Activated CD4-positive, alpha-beta T cell treated with anti-CD3 and anti-CD28 coated beads, Interleukin-2, Interleukin-6, amounts not matched to agents 100 ng/mL and 50 ng/mL, durations not matched to agents 16 hours and 8 hours (primary cell): ENCODE measurements around the gene ASCL2.

Experiments
- DNase-seq: peaks from one replicate; pipeline ENCODE4 v3.0.0-alpha.2; 2020

ASCL2 gene, protein sequence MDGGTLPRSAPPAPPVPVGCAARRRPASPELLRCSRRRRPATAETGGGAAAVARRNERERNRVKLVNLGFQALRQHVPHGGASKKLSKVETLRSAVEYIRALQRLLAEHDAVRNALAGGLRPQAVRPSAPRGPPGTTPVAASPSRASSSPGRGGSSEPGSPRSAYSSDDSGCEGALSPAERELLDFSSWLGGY

DNA sequence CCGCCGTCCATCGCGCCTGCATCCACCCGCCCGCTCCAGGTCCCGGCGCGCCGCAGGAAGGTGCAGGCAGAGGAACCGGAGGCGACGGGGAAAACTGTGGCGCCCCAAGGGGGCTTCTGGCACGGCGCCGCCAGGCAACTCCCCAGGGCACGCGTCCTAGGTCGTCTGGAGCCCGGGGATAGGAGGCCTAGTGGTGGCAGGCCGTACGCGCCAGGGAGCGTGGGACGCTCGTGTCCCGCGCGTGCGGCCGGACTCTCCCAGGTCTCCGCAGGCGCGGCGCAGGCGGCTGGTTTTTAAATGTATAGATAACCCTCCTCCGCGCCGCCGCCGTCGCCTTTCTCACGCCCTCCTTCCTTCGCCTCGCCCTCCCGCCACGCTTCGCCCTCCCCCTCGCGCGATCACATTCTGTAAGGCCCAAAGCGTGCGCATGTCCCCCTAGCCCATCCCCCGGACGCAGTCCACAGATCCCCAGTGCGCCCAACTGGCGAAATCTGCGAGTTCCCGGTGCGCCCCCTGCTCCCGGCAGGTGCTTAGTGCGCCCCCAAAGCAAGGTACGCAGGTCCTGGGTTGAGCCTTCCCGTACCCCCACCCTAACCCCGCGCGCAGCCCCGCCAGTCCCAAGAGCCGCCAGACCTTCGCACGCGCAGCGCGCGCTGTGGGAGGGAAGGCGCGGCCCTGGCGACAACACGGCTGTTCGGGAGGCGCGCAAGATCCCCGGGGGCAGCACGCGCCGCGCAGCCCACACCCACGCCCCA, at the start of gene ASCL2:
Gene ASCL2 (minus strand): TSS at position 267 of the 755 bp plus-strand sequence. CDS start 256 bp downstream, at position 11.
- DNase-seq: no peak

DNA sequence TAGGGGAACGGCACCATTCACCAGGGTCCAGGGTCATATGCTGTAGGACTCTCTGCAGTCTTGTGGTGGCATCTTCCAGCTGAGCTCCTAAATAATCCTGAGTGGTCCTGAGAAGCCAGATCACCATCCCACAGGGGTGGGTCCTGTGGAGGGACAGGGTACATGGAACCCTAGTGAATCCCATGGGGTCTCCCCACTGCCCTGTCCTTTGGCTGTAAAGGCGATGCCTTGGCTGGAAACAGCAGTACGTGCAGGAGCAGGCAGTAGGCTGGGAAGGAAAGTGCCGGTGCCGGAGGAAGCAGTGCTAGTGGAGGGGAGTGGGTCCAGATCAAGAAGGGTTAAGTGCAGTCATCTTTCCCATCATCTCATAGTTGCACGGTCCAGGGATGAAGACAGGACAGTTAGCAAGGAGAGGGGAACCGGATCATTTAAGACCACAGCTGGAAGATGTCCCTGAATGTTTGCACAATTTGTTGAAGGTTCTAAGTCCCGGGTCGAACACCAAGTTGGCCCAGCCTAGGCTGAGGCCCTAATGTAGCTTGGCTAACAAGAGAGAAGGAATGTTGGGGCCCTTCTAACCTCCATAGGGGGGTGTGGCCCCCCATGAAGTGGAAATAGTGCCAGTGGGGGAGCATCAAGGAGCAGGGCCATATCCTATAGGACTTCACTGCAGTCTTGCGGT, 49.5 kb upstream of the ASCL2 start:
- no peak for DNase-seq

DNA sequence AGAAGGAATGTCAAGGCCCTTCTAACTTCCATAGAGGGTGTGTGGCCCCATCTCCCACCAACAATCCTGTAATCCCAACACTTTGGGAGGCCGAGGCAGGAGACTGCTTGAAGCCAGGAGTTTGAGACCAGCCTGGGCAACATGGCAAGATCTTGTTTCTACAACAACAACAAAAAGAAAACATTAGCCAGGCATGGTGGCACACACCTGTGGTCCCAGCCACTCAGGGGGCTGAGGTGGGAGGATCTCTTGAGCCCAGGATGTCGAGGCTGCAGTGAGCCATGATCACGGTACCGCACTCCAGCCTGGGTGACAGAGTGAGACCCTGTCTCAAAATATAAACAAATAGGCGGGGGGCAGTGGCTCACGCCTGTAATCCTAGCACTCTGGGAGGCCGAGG, 48.3 kb upstream of the ASCL2 start:
- DNase-seq: no peak

DNA sequence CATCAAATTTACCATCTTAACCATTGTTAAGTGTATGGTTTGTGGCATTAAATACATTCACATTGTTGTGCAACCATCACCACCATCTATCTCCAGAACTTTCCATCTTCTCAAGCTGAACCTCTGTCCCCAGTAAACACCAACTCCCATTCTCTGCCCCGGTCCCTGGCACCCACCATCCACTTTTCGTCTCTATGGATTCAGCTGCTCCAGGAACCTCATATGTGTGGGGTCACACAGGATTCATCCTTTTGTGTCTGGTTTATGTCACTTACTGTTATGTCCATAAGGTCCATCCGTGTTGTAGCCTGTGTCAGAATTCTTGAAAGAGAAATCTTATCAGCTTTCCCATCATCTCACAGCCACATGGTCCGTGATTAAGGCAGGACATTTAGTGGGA, 47.7 kb upstream of the ASCL2 start:
- no peak for DNase-seq

DNA sequence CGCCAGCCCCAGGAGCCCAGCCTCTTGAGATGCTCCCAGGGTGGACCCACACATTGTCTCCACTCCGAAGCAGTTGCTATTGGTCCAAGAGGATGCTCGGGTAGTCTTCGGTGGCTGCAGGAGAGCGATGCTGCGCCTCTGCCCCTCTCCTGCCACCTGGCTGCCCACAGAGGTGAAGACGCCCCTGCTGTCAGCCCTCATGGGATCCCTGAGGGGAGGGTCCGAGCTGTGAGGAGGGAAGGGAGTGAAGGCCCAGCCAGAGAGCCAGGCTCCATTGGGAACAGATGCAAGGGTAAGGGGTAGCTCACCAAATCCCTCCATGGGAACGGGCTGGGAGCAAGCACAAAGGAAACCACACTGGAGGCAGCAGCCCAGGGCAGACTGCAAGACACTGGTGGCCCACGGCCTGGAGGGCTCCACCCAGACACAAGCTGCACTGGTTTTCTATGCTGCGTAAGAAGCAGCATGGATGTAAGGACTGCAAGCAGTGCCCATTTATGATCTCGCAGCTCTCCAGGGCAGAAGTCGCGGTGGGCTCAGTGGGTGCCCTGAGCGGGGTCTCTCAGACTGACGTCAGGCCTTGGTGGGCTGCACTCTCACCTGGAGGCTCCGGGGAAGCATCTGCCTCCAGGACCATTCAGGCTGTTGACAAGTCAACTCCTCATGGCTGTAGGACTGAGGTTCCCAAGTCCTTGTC, 47.1 kb upstream of the ASCL2 start:
- DNase-seq: no peak

DNA sequence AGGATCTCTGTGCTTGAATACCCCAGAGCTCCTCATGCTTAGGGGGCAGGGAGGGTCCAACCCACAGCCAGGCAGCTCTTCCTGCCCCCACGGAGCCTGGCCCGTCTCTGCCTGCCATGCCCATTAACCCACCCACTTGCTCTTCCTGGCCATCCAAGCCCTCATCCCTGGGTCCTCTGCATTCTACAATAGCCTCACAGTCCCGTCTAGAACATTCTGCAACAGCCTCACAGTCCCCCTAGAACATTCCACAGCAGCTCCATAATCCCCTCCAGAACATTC, 46.5 kb upstream of the ASCL2 start:
- no peak for DNase-seq

DNA sequence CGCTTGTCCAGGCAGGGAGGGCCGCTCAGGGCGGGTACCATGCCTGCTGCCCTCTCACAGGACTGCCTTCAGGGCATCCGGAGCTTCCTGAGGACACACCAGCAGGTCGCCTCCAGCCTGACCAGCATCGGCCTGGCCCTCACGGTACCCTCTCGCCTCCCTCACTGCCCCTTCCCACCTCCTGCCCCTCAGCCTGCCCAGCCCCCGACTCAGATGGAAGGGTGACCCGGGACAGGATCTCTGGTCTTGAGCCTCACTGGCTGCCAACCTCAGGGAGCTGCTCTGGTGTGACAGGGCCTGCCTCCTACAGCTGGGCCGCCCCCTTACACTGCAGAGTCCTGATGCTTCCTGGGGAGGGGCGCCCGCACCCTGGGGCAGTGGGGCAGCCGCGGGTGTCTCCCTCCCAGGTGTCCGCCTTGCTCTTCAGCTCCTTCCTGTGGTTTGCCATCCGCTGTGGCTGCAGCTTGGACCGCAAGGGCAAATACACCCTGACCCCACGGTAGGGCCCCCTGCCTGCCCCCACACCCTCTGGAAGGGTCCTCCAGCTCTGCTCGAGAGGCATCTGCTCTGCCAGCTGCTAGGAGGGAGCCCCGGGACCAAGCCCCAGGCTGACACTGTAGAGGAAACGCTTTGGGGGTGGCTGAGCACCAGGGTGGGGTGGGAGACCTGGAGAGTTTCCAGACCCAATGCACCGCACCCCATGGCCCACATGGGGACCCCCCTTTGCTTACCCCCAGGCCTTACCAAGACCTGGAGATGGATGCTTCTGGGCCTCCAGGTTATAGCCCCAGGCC, 46.0 kb upstream of the ASCL2 start:
- no peak for DNase-seq

DNA sequence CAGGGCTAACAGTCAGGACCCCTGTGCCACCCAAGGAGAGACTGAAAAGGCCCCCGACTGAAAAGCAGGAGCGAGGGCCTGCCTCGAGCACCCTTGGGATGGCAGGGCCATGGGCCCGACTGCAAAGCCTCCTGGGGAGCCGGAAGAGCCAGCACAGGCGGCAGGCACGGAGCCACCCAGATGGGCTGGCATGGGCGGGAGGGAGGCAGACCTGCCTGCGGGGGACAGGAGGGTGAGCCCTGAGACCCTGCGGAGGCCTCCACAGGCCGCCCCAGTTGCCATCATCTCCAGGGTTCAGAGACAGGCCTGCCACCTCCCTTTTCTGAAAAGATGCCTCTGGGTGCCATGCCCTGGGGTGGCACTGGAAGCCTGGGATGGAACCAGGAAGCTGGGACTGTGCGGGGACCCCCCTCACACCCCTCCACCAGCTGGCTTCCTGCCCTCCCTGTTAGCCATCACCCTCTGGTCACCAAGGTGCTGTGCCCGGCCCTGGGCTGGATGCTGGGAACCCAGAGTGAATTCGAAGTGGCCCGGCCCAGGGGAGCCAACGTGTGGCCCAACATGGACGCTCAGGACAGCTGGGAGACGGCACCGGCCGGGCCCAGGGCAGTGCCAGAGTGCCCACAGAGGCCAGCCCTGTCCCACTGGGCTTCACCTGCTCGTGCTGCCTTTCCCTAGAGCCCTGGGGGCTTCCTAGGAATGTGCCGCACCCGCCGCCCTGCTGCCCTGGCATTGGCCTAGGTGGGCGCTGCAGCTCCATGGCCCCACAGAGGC, 45.2 kb upstream of the ASCL2 start:
- DNase-seq: no peak

DNA sequence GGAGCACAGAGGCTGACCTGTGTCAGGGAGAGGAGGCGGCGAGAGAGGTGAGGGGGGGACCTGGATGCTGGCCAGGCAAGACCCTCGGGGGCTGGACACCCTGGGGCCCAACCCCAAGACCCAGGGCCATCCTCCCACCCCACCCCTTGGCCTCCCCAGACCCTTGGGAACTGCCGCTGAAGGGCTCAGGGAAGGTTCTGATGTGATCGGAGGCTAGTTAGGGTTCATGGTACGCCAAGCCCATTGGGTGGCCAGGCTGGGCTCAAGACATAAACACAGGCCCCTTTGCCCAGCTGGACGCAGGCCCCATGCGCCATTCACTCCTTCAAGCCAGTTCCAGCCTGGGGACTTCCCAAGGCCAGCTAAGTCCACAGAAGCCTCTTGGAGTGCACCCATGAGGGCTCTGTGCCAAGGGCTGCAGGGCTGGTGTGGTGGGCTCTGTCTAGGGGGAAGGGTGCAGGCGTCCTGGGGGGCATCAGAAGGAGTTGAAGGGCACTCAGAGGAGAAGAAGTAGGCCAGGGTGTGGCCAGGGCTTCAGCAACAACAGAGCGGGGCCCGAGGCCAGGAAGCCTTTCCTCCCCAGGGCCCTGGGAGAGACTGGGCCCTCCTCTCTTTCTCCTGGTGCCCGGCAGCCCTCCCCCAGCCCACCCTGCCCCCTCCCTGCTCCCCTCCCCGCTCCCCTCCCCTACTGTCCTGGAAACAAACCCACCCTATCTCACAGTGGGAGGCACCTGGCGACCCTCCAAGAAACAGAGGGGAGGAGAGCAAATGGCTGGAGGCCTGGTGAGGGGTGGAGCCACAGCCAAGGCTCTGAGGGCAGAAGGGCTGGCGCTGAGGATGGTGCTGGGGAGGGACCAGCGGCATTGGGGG, 44.4 kb upstream of the ASCL2 start:
- DNase-seq: no peak

DNA sequence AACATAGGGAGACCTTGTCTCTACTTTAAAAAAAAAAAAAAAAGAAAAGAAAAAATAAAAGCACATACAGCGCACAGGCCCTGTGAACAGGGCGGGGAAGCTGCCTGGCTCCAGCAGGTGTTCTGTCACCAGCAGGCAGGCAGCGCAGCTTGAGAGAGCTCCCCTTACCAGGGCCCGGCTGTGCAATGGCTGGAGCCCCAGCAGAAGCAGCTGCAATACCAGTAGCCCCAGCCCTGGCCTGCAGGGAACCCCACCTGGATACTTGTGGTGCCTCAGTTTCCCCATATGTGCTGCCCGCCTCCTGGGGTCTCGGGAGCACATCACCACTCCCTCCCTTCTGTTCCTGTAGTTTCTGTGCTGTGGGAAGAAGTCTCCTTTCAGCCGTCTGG, 43.7 kb upstream of the ASCL2 start:
- no peak for DNase-seq

DNA sequence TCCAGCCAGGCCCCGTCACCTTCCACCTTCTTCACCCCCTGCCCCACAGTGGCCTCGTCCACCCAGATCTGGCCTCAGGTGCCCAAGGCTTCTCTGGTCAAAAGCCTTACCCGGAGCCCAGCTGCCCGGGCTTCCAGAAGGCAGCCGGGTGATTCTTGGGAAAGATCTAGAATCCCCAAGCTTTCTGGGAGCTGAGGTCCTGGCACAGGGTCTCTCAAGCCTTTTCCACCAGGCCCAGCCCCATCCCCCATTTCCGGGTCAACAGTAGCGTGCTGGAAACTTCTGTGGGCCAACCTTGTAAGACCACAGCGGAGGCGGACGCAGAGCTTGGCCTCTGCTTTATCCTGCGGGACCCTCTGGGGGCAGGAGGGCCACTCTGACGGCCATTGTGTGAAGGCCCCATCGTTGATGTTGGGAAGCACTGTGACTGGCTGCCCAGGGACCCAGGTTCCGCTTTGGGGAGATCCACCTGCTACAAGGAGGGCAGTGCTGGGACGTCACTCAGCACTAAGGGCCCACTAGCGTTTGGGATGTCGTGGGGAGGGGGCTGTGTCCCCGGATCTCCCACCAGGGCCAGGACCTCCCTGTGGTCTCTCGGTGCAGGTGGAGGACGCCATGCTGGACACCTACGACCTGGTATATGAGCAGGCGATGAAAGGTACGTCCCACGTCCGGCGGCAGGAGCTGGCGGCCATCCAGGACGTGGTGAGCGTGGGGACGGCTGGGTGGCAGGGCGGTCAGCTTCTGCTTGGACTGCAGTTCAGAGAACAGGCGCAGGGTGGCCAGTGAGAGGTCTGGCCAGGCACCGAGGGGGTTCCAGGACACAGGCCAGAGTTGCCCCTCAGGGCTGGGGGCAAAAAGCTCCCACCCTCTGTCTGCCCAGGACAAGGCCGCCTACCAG, 42.9 kb upstream of the ASCL2 start:
- DNase-seq: no peak

DNA sequence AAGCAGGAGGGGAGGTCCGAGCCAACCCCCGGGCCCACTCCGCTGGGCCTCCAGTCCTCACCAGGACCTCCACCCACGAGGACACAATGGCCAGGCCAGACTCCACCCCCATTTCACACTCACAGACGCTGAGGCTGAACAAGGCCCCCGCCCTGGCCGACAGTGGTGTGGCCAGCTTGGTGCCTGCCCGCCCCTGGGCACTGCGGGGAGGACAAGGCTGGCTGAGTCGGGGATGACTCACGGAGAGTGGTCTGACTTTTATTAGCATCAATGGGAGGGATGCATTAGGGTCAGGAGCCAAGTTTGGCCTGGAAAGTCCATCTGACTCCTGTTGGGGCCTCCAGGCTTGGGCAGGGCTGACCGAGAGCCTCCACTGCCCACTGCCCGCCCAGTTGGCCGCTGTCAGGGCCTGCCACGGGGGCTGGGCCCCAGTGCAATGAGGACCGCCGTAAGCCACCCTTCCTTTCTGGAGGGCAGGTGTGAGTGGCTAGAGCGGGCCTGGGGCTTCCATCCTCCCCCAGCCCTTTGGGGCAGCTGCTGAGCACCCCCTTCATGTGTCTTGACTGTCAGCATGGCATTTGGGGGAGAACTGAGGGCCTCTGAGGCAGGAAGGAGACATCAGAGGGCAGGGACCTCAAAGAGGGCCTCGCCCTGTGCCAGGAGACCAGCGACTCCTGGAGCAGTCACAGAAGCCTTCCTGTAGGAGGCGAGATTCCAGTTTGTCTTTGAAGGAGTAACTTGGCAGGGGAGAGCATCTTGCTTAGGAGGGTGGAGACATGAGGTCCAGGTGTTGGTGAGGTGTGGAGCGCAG, 42.0 kb upstream of the ASCL2 start:
- DNase-seq: no peak

DNA sequence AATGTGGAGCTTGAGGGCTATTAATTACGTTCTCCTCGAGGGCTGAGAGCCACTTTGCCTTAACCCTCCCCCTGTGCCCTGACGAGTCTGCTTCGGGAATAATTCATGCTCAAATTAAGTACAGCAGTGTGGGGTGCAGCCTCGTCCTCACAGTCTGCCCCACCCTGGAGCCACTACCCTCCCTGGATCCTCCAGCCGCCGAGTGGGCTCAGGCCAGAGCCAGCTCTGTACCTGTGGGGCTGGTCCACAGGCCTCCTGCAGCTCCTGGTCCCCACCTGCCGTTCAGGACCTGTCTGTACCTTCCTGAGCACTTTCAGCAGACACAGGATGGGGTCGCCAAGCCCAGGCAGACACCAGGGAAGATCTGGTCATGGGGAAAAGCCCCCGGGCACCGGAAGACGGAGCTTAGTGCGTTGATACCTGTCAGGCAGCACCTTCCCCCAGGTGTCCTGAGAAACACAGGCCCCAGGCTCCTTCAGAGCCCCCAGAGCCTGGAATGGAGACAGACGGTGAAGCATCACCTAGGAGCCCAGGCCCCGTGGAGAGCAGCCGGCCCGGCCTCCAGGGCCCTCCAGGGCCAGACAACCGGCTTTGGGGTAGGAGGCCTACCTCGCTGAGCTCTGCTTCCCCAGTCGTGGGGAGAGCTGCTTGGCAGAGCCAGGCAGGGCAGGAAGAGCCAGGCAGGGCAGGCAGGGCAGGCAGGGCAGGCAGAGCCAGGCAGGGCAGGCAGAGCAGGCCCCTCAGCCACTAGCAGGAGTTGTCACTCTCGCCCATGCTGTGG, 41.2 kb upstream of the ASCL2 start:
- DNase-seq: no peak

DNA sequence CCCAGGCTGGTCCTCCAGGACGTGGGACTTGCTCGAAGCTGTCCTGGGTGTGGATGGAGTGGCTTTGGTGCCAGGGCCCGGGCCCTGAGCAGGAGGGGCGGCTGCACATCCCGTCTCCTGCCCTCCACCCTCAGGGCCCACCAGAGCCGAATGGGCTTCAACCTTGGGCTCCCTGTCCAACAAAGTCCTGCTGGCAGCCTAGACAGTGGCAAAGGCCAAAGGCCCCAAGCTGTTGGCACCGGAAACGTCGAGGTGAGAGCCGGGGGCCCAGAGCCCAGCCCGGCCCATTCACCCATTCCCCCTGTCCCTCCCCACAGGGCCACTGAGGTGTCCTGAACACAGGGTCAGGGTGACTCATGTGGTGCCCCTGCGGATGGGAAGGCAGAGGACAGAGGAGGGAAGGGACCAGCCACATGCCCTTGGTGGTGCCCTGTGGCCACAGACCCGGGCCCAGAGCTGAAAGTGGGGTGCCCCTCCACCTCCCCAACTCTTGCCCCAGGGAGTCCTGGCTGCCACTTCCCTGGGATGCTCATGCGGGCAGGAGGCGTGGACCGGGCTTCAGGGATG, 40.5 kb upstream of the ASCL2 start:
- no peak for DNase-seq

DNA sequence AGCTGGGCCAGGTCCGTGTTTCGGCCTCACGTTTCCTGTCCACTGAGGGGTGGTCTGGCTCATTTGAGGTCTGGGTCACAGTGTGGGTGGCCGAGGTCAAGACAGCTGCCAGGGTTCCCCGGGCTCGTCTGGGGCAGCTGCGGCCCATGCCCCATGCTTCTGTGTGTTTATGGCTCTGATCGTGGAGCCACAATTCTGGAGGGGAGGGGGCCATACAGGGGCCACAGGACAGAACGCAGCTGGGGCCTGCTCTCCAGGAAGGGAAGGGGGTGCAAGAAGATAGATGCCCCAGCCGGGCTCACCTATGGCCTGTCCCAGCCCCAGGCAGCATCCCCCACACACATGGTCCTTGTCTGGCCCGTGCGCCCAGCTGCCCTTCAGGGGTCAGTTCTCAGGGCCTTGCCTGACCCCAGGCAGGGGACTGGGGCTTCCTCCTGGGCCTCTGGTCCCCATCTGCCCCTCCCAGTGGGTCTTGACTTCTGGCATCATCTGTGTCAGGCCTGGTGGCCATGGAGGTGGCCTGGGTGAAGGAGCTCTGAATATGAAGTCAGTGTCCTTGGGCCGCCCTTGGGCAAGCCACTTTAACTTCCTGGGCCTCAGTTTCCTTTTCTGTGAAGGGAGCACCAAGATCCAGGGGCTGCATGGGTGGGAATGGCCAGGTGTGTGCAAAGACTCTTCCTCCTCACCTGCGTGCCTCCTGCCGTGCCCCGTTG, 39.8 kb upstream of the ASCL2 start:
- DNase-seq: no peak

DNA sequence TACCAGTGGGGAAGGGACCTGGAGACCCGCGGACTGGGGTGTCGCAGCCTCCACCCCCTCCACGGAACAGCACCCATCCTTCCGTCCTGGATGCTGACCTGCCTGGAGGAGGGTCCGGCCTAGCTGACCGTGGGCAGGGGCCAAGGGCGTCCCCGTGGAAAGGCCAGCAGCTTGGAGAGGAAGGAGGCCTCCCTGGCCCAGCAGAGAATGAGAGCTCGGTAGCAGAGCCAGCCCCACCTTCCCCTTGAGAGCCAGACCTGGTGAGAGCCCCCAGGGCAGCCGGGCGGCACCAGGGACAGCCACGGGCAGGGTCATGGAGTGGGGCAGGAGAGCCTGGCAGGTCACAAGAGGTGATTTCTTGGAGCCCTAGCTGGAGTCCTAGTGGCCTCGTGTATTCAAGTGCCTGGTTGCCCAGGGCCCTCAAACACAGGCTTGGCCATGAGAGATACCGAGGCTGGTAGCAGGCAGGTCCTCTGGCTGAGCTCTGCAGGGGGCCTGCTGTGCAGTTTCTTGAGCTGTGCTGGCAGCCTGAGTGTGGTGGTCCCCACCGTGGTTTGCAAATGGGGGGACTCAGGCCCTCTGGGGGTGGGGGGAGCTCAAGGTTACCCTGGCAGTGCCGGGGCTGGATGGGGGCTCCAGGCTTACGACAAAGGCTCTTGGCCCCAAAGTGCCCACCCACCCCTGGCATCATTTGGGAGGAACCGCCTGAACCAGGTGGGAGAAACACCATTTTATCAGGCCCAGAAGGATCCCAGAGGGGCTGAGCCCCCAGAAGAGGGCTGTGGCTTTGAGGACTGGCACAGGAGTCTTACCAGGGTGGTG, 39.1 kb upstream of the ASCL2 start:
- no peak for DNase-seq
